DMS79 (cell line): Measurements from ENCODE around the gene FOXO1.
"Not testable (repeated sequence)": the region's sequence is repeated elsewhere in the genome, so short reads cannot be mapped to it uniquely, and the experiment has no call there.

Experiments
- DNase-seq: peaks from one replicate; lab custom pipeline; 2025; lab: John Stamatoyannopoulos, UW

FOXO1 gene

DNA sequence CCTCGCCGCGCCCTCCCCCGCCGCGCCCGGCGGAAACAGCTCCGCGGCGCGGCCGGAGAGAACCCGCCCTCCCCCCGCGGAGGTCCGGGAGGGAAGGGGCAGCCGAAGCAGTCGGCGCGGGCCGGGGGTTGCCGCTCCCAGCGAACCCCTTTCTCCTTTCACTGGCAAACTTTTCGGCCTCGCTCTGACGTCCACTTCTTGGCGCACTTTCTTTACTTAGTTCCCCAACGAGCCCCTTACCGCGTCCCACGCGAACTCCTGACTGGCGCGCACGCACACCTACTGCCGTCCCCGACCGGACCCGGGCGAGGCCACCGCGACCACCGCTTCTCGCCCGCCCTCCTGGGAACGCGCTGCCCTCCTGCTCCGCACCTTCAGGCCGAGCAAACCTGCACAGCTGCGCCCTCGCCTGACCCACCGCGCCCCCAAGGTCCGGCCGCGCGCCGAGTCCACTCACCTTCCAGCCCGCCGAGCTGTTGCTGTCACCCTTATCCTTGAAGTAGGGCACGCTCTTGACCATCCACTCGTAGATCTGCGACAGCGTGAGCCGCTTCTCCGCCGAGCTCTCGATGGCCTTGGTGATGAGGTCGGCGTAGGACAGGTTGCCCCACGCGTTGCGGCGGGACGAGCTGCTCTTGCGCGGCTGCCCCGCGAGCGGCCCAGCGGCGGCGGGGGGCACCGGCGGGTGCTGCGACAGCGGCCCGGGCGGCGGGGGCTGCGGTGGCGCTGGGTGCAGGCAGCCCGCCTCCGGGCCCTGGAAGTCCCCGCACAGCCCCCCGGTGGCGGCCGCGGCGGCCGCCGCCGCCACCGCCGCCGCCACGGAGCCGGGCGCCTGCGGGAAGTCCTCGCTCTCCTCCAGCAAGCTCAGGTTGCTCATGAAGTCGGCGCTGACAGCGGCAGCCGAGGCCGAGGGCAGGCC is 1.1 kb downstream of the FOXO1 start:
- DNase-seq = no peak

DNA sequence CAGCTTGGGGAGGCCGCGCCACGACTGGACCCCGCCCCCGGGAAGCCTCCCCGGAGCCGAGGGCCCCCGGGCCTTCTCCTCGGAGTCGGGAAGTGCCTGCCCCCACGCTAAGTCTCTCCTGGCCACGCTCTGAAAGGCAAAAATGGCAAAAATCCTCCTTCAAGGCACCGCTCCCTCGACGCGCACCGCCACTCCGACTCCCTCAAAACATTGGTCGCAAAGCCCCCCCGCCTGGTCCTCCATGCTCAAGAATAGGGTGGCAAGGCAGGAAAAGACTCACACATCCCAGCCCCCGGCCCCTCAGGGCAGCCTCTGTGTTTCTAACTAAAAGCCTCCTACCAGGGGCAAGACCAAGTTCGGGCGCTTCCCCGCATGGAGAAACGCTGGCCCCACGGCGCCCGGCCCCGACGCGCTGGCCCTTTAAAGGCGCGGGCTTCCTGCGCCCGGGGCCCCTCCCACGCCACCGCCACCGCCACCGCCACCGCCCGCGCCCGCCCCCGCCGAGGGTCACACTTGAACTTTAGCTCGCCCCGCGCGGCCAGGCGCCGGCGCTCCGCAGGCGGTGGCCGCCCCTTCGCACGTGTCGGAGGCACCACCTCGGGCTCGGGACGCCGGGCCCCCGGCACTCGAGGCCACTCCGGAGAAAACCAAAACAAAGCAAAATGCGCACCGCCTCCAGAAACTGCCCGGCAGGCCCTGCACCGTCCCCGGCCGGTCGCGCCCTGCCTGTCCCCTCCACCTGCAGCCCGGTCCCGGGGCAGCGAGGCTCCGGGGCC is 1.9 kb downstream of the FOXO1 start:
- no peak for DNase-seq

- not testable (repeated sequence) for DNase-seq
These were observed 2.4 kb downstream of the FOXO1 start for GRCh38 chr13:40664100-40664349.

DNA sequence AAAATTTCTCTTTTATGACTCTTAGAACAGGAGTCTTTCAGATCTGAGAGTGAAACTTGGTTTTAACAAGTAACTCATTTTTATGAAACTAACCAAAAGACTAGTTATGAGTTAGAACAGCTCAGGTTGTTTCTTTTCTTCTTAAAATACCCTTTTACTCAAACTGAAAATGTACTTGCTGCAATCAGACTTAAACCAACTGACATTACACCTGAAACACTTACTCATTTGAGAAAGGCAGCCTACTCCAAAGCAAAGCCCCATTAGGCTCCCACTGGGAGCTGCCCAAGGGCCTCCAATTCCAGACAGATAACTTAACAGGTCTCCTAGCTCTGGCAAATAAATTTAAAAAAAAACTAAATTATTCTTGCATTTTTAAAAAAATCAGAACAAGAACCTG is 3.6 kb downstream of the FOXO1 start:
- DNase-seq = no peak

DNA sequence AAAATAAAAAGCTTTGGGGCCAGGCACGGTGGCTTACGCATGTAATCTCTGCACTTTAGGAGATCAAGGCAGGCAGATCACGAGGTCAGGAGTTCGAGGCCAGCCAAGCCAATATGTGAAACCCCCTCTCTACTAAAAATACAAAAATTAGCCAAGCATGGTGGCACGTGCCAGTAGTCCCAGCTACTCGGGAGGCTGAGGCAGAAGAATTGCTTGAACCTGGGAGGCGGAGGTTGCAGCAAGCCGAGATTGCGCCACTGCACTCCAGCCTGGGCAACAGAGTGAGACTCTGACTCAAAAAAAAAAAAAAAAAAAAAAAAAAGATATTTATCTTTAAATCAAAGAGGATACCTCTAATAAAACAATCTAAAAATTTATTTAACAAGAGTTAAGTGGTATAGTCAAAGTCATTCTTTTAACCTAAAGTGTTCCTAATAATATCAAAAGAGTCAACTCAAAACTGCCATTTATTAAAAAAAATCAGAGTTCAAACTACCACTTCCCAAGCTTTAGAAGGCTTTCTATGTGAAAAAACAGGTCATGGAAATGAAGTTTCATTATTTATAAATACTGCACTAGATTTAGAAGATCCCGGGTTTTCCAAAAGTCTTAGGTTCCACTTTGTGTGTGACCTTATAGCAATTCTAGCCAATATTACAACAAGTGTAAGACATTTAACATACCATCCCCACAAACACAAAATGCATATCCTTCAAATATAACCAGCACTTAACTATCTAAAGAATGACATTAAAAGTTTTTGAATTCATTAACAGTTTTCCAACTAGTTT is 4.4 kb downstream of the FOXO1 start:
- DNase-seq = no peak

DNA sequence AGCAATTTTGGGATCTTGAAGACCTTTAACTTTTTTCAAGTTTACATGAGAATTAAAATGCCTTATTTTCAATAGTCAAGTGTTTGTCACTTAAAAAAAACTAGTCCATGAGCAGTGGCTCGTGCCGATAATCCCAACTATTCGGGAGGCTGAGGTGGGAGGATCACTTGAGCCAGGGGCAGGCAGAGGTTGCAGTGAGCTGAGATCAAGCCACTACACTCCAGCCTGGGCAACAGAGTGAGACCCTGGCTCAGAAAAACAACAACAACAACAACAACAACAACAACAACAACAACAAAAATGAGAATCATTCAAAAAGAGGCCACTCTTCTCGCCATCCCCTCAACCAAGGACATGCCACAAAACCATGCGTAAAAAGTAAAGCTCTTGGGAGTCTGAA is 5.7 kb downstream of the FOXO1 start:
- DNase-seq = no peak

DNA sequence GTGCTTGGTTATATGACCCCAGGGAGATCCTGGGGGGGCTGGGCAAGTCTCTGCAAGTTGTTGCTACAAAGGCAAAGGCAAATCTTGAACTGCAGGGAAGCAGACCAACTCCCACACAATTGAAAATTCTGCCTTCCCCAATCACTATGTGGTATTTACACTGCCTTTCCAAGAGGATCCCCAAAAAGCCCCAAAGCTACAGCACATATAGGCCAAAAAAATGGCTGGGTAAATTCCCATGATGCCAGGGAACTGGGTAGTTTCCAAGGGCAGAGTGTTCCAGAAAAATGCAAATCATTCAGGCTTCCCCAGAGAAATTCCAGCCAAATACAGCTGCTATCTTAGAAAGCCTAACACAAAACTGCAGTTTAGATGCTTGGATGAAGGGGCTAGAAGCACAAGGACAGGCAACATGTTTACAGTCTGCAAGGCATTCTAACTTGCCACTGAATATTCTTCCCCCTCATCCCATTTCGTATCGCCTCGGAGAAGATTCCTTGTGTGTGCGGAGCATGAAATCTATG is 6.2 kb downstream of the FOXO1 start:
- no peak for DNase-seq

DNA sequence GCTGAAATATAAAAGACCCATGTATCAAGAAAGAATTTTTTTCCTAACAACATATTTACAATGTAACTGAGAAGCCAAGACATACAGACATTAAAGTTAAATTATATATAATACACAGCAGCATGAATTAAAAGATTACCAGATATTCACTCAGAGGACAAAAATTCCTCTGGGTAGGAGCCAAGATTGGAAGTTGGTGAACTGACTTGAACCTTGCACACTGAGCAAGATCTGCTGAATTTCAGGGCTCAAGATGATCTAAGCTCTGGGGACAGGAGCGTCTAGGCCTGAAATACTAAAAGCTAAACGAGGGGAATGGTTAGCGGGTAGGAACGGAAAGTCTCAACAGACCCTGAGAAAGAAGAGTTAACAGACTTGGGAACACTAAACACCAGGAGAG is 8.5 kb downstream of the FOXO1 start:
- no peak for DNase-seq

DNA sequence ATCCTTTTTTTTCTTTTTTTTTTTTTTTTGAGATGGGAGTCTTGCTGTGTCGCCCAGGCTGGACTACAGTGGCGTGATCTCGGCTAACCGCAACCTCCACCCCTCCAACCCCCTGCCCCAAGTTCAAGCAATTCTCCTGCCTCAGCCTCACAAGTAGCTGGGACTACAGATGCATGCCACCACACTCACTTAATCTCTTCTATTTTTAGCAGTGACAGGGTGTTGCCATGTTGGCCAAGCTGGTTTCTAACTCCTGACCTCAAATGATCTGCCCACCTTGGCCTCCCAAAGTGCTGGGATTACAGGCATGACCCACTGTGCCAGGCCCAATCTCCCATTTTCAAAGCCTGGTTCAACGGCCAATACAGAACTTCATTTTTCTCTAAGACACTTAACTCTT is 9.1 kb downstream of the FOXO1 start:
- no peak for DNase-seq

GRCh38 chr13:40656358-40656757 is 10.1 kb downstream of the FOXO1 start:
- no peak for DNase-seq

- no peak for DNase-seq
These were observed 12.7 kb downstream of the FOXO1 start for GRCh38 chr13:40653527-40654318.

- DNase-seq = no peak
These were observed 13.9 kb downstream of the FOXO1 start for GRCh38 chr13:40652588-40652940.

GRCh38 chr13:40651866-40652587 is 14.4 kb downstream of the FOXO1 start:
- no peak for DNase-seq

GRCh38 chr13:40648841-40649240 is 17.6 kb downstream of the FOXO1 start:
- DNase-seq = no peak

DNA sequence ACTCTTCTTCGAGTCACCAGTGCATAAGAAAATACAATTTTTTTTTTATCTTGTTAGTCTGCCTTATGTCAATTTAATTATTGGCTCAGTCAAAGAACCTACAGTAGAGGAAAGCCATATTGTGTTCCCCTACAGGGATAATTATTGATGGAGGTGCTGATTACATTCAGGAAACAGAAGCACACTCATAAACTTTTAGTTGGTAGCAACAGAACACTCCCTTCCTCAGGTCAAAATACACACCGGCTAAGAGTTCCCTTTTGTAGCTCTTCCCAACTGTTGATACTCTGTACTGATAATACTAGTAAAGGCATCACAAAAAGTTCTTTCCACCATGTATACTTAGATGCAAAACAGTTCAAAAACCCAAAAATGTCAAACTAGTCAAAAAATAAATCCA is 18.4 kb downstream of the FOXO1 start:
- no peak for DNase-seq

- no peak for DNase-seq
These were observed 21.4 kb downstream of the FOXO1 start for GRCh38 chr13:40644838-40645604.

DNA sequence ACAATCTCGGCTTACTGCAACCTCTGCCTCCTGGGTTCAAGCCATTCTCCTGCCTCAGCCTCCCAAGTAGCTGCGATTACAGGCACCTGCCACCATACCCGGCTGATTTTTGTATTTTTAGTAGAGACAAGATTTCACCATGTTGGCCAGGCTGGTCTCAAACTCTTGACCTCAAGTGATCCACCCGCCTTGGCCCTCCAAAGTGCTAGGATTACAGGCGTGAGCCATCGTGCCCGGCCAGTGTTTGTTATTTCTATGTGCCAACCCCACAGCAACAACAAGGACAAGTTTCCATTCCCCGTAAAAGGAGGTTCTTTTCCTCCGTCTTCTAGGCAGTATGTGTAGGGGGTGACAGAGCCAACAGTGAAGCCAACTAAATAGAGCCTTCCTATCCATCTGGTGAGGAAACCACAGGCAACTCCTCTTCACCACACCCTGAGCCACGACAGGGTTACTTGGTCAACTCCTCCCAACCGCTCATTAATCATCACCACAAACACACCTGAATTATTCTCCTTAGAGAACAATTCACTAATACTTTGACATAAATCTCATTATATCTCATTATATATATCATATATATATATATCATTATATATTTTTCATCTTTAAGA is 25.5 kb downstream of the FOXO1 start:
- no peak for DNase-seq

- no peak for DNase-seq
These were observed 26.2 kb downstream of the FOXO1 start for GRCh38 chr13:40640202-40640601.

DNA sequence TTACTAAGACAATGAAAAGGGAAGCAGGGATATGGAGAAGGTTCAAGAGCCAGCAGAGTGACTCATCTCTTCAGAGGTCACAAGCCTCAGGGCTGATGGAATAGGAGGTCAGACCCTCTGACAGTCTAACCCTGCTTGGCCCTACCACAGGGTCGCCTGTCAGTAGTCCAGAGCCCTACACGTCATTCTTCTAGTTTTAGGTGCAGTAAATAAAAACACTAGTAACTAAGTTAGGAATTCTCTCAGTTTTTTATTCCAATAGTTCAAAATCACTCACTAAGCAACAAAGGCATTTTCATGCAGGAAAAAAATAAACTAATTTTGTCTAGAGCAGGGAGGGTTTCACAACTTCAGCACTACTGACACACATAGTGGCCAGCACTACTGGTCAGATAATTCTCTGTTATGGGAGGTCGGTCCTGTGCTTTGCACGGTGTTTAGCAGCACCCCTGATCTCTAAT is 27.2 kb downstream of the FOXO1 start:
- no peak for DNase-seq

- DNase-seq = no peak
These were observed 28.8 kb downstream of the FOXO1 start for GRCh38 chr13:40637643-40638042.
